ENCODE results near the gene VPS25.
A peak's percentile ranks its signal among the peaks of the same experiment; 100 is the strongest.

VPS25 gene

DNA sequence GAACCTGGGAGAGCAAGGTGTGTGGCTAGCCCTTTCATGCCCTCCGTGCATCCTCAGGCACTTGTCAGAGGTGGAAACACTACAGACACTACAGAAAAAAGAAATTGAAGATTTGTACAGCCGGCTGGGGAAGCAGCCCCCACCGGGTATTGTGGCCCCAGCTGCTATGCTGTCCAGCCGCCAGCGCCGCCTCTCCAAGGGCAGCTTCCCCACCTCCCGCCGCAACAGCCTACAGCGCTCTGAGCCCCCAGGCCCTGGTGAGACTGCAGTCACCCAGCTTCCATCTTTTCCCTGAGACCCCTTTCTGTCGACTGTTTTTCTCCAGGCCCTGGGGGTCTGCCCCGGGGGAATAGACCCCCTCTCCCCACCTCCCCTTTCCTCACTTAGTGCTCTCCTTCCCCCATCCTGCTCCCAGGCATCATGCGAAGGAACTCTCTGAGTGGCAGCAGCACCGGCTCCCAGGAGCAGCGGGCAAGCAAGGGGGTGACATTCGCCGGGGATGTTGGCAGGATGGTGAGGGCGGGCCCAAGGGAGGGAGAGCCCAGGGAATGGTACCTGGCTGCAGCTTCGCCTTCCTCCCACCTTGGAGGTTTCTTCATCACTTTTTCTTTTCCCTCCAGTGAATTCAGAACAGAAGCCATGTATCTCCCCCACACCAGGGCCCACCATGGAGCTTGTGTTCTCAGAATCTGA lies 23.0 kb downstream of the VPS25 start:
- DNase-seq (ENCODE audit: low read depth), result no peak

DNA sequence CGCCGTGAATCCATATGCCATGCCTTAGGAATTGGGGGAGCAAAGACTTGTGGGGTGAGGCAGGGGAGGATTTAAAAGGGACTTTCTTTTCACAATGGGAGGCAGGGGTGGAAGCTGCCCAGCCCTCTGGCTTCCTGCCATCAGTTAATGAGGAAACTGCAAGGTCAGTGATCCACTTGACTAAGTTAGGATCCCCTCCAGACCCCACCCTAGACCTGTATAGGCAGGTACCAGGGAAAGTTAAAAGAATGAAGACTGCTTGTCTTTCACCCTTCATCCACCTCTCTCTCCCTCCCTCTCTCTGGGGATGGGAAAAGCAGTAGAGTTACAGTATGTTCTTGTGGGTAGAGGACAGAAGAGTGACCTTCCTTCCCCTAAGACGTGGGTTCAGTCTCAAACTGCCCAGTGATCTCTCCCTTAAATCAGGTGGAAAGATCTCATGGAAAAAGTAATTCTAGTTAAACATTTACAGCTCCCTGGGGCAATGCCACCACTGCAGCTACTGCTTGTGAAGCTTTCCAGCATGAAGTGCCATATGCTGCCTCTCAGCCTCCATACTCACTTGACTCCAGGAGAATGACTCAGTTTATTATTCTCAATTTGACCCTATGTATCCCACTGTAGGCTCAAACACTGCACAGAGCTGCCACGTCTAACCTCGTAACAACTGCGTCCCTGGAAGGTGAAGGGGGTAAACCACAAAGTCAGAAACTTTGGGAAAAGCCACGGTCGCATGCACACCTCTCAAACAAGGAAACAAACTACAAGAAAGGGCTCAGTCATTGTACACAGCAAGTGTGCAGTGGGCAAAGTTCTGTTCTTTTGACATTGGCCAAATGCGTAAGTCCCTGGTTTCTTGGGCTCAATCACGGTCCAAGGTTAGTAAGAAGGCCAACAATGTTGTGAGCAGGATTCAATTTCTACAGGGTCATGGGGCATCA lies 24.1 kb downstream of the VPS25 start:
- DNase-seq (ENCODE audit: low read depth), result no peak

DNA sequence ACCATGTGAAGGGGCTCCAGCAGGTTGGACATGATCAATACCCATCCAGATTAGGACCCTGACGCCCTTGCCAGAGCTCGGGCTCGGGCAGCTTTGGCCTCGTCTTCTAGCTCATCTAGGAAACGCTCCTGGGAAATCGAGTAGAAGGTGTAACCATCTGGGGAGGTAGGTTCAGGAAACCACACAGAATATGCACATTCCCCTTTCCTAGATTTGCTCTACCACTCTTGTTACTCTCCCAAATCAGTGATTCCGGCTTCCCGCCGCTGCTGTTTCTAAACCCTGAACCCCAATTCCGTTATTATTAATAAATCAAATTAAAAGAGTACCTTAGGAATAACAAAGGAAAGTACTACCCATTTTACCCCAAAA lies 24.7 kb downstream of the VPS25 start:
- no peak for DNase-seq (ENCODE audit: low read depth)

DNA sequence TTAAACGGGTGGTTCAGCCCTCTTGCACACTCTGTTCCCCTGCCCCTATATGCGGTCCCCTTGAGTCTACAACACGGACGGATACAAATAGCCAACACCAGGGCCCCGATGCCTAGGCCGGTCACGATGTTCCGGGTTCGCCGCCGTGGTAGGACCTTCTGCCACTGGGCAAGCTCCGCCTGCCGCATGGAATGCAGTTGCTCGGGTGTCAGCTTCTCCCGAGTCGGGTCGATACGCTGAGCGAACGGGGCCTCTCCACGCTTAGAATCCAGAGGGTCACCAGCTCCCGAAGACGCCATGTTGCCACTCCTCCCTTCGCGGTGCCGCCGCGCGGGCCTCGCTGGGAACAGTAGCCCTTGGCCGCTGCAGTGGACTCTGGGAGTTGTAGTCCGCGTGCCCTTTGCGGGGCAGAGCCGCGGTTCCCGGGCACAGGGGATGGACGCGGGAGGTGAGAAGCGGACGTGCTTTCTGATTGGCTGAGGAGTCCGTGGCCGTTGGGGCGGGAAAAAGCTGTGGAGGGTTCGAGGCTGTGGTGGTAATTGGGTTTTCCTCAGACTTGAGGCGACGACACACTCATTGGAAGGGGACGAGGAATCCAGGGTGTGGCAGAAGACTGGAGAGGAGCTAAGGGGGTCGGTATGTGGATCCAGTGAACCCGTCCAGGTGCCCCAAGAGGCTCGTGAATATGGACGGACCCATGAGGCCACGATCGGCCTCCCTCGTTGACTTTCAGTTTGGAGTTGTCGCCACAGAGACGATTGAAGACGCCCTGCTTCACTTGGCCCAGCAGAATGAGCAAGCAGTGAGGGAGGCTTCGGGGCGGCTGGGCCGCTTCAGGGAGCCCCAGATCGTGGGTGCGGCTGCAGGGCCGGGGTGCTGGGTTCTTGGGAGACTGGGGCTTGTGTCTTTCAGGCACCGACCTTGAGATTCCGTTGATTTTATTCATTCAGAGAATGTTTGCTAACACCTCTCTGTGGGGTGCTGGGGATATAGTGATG lies 25.4 kb downstream of the VPS25 start, which contains the start of the genes CNTD1 and COA3:
Gene CNTD1 (plus strand): TSS at position 479 of the 998 bp plus-strand sequence. CDS start 207 bp downstream, at position 686.
Gene COA3 (minus strand): TSS at position 322 of the 998 bp plus-strand sequence. CDS start 23 bp downstream, at position 299.
- peak; percentile 47 for DNase-seq (ENCODE audit: low read depth)

DNA sequence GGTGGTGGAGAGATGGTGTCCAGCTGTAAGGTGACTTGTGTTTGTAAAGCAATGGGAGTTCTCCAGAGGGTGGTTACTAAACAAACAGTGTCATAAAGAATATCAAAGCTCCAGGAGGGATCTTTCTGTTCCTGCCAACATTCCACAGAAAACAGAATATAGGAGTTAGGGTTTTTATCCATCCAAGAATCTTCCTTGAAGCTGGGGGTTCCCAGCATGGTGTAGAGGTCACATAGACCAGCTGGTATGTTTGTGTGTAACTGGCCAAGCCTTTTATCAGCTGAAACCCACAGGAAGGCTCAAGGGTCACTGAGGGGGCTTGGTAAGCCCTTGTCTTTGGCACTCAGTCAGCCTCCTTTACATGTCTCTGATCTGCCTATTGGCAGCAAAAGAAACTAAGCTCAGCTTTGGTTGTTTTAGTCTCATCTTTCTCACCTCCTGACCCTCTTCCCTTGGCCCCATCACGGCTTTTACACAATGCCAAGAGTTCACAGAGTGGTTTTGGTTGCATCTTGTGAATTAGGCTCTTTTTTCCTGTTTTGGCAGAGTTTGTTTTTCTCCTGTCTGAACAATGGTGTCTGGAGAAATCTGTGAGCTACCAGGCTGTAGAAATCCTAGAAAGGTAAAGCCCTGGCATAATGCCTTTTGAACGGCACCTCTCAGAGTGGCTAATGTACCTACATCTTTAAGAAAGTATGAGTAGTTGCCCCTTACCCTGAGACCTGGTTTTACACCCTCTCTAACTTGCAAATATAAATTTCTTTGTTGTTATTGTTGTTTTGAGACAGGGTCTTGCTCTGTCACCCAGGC lies 30.0 kb downstream of the VPS25 start:
- DNase-seq (ENCODE audit: low read depth), result no peak

DNA sequence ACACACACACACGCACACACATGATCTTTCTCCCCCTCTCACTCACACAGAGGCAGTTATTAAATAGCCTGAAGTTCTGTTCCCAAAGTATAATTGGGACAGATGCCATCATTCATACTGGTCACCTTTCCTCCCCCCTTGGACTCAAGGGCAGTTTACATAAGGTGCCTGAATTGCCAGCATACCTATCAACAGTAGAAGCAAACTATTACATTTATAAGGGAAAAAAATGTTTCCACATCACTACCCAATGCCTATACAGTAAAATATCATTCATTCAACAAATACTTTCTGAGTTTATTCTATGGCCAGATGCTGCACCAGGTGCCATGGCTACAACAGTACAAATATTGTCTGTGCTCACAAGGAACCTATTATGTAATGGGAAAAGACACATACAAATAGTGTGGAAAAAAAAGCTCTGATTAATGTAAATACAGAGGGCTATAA lies 31.7 kb downstream of the VPS25 start:
- DNase-seq (ENCODE audit: low read depth), result no peak

DNA sequence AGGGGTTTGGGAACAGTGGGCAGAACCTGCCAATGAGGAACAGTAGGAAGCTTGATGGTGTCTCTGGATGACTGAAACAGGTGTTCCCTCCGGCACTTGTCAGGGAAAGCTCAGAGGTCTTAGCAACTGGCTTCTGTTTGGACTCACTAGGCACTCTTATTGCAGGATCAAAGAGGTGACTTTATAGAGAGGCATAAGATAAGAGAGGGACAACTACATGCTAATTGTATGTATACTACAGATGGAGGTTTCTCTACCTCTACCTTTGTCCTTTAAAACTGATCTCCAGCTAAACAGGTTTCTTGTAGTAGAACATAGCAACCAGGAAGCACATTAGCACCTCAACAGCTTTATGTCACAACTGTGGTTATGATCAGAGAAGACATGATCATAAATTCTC lies 33.0 kb downstream of the VPS25 start:
- no peak for DNase-seq (ENCODE audit: low read depth)

DNA sequence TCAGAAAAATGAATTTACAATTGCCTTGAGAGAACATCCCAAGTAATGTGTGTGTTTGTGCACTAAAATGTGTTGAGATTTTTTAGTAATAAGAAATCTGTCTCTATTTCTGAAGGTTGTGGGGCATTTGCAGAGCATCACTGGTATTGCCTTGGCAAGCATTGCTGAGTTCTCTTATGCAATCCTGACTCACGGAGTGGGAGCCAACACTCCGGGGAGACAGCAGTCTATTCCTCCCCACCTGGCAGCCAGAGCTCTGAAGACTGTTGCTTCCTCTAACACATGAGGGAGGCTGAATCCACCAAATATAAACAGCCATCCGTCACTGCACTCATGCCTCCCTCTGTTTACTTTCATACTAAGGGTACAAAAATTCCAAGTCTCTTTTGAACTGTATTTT lies 36.0 kb downstream of the VPS25 start:
- DNase-seq (ENCODE audit: low read depth), result peak; percentile 73

DNA sequence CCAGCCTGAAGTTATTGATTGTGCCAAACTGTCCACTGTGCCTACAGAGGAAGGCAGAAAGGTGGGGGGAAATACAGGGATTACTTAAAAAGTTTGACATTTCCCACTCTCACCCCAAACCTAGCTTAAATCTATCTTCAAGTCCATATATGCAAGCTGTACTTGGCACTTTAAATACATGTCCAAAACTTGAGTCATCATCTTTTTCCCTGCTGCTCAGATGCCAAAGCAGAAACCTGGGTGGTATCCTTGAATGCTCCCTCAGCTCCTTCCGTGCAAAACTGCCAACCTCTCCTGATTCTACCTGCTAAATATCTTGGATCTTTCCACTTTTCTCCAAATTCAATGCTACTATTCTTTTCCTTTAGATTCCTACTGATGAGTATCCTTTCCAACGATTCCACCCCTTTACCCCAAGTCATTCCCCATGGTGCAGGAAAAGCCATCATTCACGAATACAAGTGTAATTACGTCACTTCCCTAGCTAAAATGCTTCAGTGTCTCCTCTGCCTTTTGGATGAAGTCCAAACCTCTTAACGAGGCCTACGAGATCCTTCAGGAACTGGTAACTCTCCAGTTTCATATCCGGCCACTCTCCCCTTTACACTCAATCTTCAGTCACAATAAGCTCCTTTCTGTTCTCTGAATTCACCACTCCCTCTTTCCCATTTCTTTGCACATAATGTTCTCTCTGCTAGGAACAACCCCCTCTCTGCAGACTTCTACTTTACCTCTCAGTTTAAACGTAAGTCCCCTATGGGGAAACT lies 41.6 kb downstream of the VPS25 start:
- peak; percentile 85 for DNase-seq (ENCODE audit: low read depth)

DNA sequence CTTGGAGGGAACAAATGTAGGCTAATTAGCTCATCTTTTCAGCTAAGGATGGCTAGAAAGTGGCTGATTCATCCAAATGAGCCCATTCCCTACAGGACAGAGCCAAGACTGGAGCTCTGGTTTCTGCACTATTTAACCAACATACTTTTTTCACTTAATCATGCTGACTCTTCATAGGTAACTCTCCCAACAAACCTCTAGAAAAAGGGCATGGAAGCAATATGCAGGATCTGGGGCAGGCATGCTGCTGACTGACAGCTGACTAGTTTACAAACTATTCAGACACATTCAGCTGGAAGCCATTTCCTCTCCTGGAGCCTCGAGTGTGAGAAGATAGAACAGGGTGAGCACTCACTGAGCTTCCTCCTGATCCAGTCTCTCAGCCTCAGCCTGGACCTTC lies 44.6 kb downstream of the VPS25 start:
- DNase-seq (ENCODE audit: low read depth), result no peak

DNA sequence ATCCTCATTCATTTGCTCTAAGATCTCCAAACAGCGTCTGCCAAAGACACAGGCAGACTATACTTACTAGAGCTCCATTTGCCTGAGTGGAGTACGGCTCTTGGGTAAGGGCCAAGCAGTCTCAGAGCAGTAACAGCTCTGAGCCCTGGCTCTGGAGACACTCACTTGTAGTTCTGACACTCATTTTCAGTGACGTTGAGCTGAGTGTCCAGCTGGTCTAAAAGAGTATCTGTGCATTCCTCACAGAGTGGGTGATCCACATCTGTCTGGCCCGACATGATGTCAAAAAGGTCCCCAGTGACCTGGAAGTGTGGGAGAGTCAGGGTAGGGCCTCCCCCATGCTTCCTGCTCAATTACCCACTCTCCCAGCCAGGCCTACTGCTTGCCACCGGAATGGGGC lies 45.1 kb downstream of the VPS25 start:
- no peak for DNase-seq (ENCODE audit: low read depth)

DNA sequence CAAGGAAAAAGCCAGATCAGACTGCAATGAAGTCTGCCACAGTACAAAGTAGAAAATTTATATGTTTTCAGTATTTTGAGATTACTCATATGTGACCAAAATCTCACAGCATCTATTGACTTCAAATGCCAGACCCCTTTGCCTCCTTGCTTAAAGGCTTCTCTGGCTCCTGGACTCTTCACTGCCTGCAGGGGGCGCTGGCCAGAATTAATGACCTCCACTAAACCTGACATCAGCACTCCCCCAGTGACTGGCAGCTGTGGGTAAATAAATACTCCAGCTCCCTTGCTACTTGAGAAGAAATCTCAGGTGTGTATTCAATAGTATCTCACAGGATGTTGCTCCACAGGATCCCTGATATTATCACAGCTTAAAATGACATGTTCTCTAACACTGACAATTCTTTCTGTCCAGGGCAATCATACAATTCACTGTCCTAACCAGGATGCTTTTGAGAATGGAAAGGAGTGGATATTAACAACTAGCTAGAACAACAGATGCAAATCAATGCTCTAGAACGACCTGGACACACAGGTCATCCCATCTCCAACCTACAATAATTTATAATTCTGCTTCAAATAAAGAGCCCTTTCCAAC lies 46.8 kb downstream of the VPS25 start:
- no peak for DNase-seq (ENCODE audit: low read depth)

DNA sequence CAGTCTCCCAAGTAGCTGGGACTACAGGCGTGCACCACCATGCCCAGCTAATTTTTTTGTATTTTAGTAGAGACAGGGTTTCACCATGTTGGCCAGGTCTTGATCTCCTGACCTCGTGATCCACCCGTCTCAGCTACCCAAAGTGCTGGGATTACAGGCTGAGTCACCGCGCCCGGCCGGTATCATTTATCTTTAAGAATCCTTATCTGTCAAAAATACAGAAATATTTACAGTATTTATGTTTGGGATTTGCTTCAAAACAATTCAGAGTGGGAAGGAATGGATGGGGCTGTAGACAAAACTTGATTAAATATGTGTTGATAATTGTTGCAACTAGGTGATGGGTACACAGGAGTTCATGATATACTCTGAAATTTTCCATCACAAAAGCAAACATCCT lies 47.9 kb downstream of the VPS25 start:
- DNase-seq (ENCODE audit: low read depth), result no peak

DNA sequence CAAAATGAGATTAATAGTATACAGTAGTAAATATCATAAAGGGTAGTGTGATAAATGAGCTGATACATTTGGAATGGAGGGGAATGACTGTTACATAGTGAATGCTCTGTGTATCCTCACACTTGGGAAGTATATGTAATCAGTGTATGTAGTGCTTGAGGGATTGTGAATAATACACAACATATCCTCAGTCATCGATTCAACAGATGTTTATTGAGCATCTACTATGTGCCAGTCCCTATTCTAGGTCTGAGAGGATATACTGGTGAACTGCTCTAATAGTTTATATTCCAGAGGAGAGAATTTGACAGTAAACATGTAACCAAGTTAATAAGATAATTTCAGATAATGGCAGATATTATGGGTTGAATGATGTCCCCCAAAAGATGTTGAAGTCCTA lies 54.2 kb downstream of the VPS25 start:
- DNase-seq (ENCODE audit: low read depth), result no peak

Data from GM04503 (cell line).